HG02571 (cell line): ENCODE measurements around the gene MOB3C.

Source experiments
- ATAC-seq: cut with Tn5 transposase; IDR thresholded peaks from one replicate; pipeline ENCODE4 v1.9.1; 2021; ENCODE audit warnings: mild to moderate bottlenecking, moderate library complexity; ENCODE audit not compliant: unreplicated experiment

Gene MOB3C

DNA sequence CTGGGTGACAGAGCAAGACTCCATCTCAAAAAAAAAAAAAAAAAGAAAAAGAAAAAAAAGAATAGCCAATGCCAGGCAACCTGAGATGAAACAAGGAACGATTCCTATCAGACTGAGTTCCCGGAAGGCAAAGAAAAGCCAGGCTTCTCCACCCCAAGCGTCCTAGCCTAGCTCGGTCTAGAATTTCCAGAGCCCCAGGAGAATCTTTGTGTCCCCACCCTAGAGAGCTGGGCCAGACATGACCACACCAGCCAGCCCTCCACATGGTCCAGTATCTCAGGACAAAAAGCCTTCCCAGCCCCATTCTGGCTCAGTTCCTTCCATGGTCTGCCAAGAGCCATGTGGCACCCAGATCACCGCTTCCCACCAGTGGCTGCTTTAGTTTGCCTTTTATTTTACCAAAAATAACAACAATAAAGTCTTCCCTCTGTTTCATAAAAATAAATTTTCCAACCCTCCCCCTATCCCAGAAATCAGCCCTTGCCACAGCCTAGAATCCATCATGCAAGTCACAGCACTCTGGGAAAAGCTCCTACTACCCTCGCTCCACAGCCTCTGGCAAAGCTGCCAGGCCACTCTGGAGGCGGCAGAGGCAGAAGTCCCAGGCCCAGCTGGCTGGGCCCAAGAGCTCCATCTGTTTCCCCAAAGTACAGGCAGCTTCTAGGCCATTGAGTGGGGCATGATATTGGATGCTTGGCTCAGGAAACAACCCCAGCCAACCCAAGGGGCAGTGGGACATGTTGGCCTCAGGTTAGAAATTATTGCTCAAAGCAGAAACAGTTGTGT lies 9.1 kb downstream of the MOB3C start:
- ATAC-seq, result no peak

DNA sequence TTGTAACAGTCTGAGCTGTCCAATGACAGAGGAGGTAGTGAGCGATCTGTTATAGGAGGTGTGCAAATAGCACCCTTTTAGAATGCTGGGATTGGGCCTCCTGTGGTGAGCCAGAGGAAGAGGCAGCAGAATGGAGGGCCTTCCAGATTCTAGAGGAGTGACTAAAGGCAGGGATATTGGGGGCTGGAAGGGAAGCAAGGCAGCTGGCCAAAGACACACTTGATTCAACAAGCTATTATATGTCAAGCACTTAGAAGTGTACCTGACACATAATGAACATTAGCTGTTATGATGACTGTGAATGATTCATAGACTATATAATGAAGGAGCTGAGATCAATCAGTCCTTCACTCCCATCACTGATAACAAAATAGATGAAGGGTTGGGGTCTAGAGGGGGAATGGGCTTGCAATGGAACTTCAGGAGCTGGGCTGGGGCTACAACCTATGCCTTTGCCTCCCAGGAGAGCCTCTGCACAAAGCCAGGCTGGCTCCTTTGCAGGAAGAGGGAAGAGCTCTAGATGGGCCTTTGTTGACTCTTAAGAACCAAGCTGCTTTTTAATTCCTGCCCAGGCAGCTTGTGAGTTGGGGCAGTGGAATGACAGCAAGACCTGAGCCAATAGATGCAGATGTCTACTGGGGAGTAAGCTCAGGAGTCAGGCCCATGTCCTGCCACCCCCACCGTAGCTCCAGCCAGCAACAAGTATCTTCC lies 10.2 kb downstream of the MOB3C start:
- ATAC-seq, result no peak

DNA sequence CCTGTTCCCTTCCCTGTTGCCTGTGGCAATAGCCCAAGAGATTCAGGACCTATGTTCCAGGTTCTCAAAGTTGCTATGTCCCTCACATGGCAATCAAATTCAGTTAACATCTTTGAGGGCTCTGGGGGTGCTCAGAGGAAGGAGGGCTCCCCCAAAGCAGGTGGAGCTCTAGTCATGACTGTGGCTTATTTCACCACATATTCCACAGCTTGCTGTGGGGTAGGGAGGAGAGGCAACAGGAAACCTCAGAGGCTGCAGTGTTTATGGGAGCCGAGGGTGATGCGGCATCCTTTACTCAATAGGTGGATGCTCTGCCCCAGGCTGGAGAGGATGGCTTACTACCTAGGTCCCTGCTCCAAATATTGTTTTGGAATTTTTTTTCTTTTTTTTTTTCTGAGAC lies 11.4 kb downstream of the MOB3C start:
- no peak for ATAC-seq

DNA sequence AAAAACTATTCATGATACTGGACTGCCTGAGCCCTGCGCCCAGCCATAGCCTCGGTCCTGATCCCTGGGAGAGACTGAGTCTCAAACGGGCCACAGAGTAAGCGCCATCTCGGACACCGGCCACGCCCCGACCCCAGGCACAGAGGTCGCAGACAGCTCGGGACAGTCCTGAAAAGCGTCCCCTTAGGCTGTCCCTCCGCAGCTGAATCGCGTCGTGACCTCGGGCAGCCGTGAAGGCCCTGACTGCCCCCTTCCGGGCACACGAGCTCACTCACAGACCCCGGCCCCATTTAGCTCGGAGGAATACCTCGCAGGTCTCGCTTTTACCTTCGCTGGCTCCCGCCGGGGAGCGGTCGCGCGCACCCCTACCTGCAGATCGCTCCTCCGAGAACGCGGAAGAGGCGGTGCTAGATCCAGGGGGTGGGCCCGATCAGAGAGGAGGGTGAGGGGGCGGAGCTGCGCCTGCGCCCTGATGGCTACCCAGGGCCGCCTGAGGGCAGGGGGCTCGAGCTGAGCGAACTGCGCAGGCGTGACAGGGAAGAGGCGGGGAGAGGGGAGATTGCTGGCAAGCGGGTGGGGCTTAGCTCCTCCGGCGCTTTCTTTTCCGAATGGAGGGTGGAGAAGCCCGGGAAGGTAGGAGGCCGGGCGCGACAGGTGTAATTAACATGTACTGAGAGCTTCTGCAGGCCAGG lies 12.6 kb downstream of the MOB3C start, which contains the start of gene MKNK1:
MKNK1 (minus strand) TSS at position 411 of the 692 bp plus-strand sequence. CDS start 20,941 bp downstream, outside the sequence.
- ATAC-seq, result peak; percentile 95

DNA sequence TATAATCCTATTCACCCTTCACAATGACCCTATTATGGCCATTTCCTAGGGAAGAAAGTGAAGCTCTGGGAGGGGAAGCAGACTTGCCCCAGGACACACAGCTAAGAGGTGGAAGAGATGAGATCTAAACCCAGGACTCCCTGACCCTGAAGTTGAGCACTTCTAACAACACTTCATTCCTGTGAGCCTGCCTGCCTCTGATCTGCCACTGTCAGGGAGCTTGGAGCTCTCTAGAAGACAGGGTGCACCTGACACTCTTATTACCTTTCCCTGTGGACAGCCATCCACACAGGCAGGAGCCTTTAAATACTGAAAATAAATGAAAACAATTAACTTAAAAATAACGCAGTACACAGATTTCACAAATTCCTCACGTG lies 13.1 kb downstream of the MOB3C start:
- ATAC-seq, result no peak

DNA sequence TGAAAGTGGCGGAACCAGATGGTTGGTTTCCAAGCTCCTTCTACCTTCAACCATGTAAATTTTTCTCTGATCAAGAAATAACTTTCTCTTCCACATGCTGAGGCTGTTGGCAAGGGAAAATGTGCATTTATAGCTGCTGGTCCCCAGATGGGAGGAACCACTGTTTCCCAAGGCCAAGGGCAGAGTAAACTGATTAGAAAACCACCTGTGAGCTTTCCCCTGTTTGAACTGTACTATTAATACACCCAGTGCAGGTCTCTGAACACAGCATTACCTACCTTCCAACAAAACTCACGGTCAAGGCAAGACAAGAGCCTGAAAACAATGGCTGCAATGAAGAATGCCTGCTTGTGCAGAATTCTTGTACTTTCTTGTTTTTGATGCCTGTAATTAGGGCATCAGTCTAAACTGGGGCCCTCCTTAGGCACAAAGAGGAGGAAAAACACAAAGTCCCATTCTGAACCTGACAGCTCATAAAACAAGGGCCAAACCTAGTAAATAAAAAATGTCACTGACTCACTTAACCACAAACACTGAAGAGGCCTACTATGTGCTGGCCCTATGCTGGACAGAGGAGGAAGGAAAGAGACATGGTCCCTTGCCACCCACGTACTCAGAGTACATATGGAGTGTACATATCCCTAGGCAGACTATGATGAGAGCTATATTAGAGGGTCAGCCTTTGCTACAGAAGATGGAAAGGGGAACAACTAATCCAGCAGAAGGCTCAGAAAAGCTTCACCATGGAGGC lies 15.2 kb downstream of the MOB3C start:
- ATAC-seq, result no peak

DNA sequence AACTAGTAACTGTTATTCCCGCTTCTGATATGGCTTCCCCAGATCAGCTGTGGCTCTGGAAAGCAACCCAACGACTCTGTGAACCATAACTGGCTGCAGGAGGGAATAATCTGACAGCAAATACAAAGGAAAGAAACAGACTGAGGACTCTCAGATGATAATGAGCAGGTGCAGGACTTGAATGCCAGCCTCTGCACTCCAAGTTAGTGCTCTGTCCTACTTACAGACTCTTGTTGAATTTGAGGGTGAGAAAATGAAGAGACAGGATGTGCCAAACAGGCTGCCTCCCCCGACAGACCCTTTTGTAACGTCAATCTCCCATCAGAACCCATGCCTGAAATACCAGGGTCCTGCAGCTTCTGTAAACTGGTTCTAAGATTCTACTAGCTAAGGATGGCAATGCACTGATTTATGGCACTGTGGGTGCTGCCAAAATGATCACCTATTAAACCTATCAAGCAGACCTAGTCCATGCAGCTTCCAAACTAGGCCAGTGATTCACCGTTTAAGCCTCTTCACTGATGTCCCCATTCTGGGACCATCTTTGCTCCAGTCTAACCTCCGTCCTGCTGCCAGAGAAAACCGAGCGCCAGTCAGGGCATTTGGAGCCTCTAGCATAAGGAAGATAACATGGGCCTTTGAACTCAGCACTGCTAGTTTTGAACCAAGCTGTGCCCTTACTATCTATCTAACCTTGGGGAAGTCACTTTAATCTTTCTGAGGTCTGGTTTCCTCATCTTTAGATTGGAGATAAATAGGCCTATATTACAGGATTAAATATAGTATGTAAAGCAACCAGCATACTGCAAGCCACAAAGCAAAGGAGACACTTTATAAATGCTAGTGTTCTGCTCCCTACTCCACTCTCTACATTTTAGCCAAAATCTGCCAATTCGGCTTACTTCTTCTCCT lies 17.3 kb downstream of the MOB3C start:
- ATAC-seq, result no peak

DNA sequence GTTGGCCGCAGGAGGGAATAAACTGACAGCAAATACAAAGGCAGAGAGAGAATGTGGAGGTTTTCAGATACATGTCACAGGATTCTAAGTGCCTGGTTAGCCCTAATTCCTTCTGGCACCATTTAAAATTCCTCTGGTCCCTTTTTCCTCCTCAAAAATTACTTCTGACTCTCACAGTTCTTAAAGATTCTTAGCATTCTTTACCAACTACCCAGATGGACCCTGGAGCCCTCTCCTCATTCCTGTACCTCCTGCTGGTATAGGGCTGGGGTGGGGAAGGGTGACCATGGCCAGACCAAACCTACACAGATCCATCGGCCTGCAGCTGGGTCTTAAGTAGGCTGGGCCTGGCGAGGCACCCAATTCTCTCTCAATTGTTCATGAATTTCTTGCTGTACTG lies 19.8 kb downstream of the MOB3C start:
- no peak for ATAC-seq

DNA sequence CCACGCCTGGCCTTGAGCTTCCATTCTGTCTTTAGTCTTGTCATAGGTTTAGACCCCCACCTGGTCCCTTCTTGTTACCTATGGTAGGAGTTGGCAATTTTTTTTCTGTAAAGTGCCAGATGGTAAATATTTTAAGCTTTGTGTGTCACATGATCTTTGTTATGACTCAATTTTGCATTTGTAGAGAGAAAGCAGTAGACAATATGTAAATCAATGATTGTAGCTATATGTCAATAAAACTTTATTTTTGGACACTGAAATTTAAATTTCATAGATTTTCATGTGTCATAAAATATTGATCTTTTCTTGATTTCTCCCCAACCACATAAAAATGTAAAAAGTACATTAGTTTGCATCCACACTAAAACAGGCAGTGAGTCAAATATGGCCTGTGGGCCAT lies 20.6 kb downstream of the MOB3C start:
- ATAC-seq, result no peak

DNA sequence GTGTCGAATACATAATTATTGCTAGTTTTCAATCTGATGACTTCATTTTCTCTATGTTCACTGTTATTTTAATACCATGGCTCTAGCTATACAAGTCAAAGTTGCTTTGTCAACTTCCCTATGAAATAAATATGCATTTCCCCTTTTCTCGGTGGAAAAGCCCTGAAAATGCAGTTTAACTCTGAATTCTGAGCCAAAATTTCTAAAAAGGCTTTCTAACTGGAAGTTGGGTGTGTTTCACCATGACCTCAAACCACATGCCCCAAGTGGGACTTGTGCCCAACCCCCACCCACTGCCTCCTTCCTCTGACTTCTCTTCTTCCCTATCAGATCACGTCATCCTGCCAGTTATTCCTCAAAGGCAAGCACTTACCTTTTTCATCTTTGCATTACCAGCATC lies 21.5 kb downstream of the MOB3C start:
- no peak for ATAC-seq

DNA sequence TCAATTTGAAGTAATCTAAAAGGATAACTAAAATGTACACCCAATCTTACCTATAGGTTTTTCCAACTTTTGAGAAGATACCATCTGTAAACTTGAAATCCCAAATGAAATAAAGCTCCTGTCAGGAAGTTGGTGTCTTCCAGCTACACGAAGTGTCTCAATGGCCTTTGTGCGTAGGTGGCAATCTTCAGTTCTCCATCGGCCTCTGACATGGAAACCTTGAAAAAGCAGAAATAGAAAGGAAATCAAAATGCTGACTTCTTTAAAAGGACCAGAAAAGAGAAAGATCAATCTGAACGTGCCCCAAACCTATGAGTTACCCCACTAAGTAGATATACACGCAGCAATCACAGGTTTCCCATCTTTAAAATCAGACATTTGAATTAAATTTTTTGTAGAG lies 22.5 kb downstream of the MOB3C start:
- ATAC-seq, result no peak

DNA sequence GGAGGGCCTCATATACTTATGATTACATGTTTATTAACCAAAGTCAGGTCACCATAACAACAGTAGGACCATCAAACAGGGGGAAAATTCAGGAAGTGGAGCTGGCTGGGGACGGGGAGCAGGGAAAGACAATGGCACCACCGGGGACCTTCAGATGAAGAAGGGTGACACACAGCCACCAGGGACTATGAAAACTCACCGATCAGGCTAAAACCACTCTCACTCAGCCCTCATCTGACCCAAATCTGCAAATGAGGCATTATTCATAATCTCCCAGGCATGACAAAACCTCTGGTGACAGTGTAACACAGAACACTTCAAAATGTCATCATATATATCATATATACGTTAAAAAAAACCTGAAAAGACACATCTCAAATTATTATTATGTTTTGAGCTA lies 23.8 kb downstream of the MOB3C start:
- ATAC-seq, result no peak

DNA sequence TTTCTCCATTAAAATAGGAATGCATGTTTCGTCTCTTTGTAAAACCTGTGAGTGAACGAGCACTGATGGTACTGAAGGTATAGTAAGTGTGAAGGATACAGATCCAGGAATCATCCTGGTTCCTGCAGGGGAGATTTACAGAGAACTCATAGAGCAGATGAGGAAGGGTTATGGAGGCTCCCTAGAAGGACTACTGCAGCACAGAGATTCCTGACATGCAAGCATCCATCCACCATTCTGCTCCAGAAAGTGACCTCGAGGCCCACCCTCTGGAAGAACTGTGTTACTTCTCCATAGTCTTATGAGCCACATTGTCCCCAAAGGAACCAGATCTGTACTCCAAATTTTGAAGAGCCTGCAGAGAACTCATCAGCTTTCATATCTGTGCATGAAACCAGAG lies 27.1 kb downstream of the MOB3C start:
- ATAC-seq, result no peak

DNA sequence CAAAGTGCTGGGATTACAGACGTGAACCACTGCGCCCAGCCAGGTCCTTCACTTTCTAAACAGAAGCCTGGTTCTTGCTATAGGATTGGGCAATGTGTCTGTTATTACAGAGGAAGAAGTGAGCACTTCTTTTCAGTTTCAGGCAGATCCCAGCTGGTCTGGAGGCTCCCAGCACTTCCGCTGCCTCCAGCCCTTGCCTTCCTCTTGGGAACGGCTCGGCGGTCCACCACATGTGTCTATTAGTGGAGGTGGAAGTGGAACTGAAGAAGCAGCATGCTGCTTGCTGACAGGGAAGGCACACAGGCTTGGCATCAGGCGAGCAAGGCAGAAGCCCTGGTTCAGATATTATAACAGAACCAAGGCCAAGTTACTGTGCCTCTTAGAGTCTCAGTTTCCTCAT lies 29.5 kb downstream of the MOB3C start:
- ATAC-seq, result no peak

DNA sequence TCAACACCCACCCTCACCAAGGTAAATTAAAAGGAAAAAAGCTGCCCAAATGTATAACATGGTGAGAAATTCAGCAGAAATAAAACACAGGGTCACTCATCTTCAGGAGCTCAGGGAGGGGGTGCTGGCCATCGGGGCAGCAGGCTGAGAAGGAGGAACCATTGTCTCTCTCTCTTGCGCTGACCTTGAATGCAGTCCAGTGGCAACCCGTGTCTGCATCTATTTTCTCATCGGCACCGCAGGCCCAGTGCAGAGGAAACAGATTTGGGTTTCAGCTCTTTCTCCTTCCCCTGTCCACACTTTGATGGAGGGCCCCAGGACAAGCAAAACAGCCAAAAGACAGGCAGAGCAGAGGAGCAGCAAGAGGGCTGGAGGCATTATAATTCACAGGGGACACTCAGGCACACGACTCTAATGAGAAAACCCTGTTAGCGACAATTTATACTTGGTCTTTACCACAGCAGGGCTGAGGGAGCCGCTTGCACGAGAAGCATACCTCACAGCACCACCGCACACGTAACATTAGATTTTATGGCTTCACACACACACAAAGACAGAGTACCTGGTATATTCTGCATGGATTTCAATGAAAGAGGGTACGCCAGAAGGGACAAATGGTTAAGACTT lies 31.2 kb downstream of the MOB3C start:
- no peak for ATAC-seq

DNA sequence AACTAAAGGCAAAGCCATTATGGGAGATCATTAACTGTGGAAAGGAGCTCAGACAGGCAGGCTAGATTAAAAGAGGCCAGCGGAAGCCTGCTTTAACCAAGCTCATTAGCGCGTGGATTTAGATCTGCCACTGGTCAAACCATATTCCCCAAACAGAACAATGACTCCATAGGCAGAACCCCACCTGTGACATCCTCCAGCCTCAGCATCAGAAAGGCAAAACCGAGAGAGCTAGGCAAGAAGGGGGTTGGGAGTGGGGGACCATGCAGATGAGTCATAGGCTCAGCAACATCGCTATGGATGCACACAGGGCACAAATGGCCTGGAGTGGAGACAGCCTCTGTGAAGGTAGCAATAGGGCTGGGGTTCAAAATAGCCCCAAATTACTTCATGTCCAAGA lies 33.1 kb downstream of the MOB3C start:
- no peak for ATAC-seq

DNA sequence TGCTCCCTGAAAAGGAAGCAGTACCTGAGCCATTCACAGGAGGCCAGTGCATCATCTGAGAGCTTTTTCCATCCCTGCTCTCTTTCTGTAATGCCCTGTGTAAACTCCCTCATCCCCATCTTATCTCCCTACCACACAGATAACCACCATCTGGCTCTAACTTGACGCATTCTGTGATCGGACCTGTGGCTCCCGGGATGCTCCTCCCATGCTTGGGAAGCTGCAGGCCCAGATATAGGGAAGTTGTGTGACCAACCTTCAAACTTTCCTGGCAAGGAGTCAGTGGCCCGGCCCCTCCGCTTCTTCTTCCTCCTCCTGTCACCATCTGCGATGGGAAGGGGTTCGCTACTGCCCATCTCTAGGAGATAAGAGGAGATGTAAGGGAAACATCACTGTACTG lies 33.6 kb downstream of the MOB3C start:
- ATAC-seq, result no peak

DNA sequence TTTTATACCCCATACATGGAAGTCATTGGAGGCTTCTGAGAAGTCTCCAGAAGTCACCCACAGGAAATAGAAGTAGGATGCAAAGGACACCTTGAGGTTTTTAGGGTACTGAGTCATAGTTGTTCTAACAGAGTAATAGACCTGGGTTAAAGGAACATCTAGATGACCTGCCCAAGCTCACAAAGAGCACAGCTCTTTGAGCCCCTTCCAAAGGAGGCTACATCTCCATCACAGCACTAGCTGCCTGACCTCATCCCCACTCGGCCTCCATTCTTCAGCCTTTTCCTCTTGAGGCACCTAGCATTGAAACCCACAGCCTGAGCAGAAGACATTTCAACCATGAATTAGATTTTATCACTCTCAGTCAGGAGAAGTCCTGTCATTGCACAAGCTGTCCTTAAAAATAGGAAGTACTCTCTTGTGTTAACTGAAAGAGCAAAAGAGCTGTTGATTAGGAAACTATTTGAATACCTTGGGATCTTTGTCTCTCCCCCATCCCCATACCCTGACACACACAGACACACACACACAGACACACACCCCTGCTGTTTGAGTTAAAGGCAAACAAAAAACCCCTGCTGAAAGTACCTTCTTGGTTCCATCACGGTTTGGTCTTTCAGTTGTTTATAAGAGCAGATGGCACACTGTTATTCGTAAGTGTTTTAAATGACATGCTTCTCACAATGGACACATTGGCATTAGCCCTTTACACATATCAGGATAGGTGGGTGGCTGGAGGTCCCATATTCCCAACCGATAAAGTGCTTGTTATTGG lies 34.7 kb downstream of the MOB3C start:
- ATAC-seq, result no peak
